Measurements from ENCODE around the gene NECAB2.

- TF ChIP-seq CTCF (IDR thresholded peaks at IDR 0.05; ENCODE audit: borderline replicate concordance, extremely low read depth, low read length, poor library complexity, severe bottlenecking) (no peak), EZH2 (IDR thresholded peaks at IDR 0.05; ENCODE audit: borderline replicate concordance, low read depth, low read length, severe bottlenecking) (no peak)
Observed at GRCh38 chr16:84047626-84048025, 79.6 kb downstream of the NECAB2 start.
